Measurements from ENCODE around the gene TSHZ1. TPM values are rescaled to one million over a fixed set of nuclear protein-coding genes. Genes with fewer than 3 reads are reported as not detected.

The TSHZ1 gene
- total and polyA plus RNA-seq, 10 donors: 4.1 to 26.4 (median 18.2) TPM

DNA sequence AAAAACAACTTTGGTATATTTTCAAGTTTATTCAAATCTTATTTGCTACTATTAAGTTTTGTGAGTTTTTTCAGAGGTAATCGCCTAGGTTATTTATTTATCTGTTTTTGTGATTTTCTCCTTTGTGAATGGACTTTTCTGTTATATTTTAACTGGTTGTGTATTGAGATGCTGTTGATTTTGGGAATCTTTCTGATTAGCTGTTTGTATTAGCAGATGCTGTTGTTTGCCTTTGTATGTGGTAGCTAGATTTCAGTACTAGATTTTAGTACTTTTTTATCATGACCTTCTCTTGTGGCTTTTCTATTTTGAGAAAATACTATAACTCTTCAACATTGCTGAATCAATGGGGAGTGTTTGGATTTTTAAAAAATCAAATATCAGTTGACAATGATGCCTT, 42.4 kb downstream of the TSHZ1 start:
- DNase-seq: no peak
- Histone ChIP-seq H3K36me3 (no peaks in the 10 kb centered on the region), H3K27me3 (replicated peaks in 1 of 7) (no peaks in the 10 kb centered on the region), H3K27ac (peak overlapping the region in 5 of 8 donors; percentile 0 to 51 (median 12)), H3K4me1 (peaks cover 6 to 96% (median 43%) of the 10 kb centered on the region in 6 donors), H3K9me3 (peaks cover 0 to 10% (median 0%) of the 10 kb centered on the region in 8 donors), H3K4me3 (no peak overlapping the region)
- 82 to 98% (median 92%) methylated on average over 1 of the region's 1 CpG for WGBS, 5 donors
- no peak for TF ChIP-seq POLR2AphosphoS5 (IDR thresholded peaks at IDR 0.05)
- TF ChIP-seq POLR2A (IDR thresholded peaks at IDR 0.05): no peak
- TF ChIP-seq, protein P1, sequence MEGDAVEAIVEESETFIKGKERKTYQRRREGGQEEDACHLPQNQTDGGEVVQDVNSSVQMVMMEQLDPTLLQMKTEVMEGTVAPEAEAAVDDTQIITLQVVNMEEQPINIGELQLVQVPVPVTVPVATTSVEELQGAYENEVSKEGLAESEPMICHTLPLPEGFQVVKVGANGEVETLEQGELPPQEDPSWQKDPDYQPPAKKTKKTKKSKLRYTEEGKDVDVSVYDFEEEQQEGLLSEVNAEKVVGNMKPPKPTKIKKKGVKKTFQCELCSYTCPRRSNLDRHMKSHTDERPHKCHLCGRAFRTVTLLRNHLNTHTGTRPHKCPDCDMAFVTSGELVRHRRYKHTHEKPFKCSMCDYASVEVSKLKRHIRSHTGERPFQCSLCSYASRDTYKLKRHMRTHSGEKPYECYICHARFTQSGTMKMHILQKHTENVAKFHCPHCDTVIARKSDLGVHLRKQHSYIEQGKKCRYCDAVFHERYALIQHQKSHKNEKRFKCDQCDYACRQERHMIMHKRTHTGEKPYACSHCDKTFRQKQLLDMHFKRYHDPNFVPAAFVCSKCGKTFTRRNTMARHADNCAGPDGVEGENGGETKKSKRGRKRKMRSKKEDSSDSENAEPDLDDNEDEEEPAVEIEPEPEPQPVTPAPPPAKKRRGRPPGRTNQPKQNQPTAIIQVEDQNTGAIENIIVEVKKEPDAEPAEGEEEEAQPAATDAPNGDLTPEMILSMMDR (IDR thresholded peaks at IDR 0.05 in 8 of 11, conservative IDR thresholded peaks at IDR 0.05 in 3 of 11): no peak
- intact Hi-C loops (cut with DNase I; ENCODE audit: low total_unique reads): no loop called here

DNA sequence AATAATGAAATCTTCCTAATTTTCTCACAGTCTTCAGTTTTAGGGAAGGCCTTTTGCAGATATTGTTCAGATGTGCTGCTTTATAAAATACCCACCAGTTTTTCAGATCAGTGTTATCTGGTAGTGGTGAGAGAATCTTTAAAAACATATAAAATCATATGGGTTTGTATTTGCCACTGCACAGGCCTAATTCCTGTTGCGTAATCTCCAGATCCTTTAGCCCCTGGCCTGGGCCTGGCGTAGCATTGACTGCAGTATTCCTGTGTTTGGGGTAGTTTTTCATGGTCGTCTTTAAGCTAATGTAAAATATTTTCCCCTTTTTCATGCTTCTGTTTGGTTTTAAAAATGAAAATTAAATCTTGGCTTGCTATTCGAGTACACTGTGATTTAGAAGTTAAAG, 43.2 kb downstream of the TSHZ1 start:
- intact Hi-C loops (cut with DNase I; ENCODE audit: low total_unique reads): no loop called here
- DNase-seq: no peak
- no peaks in the 10 kb centered on the region for H3K27me3 ChIP-seq (replicated peaks in 1 of 7)
- H3K36me3 ChIP-seq: no peaks in the 10 kb centered on the region
- peaks cover 0 to 10% (median 0%) of the 10 kb centered on the region in 8 donors for H3K9me3 ChIP-seq
- H3K4me3 ChIP-seq: no peak overlapping the region
- H3K4me1 ChIP-seq: peaks cover 6 to 88% (median 35%) of the 10 kb centered on the region in 6 donors
- H3K27ac ChIP-seq: peak overlapping the region in 7 of 8 donors; percentile 0 to 51 (median 10)
- TF ChIP-seq, protein P1 (IDR thresholded peaks at IDR 0.05 in 8 of 11, conservative IDR thresholded peaks at IDR 0.05 in 3 of 11): no peak
- 61 to 83% (median 63%) methylated on average over 4 of the region's 4 CpGs for WGBS, 5 donors

DNA sequence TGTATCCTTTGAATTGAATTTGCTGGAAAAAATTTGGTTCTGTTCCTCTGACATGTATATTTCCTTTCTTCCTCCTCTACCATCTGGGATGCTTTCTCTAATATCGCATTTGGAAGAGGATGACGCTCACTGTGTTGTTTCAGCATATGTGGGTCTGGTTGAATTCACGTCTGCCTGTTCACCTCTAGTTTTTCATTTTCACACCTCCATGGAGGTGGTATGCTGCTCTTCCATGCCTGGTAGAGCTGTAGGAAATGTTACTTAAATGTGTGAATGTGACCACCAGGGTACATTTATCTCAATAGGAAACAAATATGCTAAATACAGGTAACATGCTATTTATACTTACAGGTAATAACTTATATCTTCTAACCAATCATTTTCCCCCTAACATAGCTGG, 44.5 kb downstream of the TSHZ1 start:
- intact Hi-C loops (cut with DNase I; ENCODE audit: low total_unique reads): no loop called here
- WGBS, 5 donors: 83 to 94% (median 89%) methylated on average over 3 of the region's 3 CpGs
- H3K27ac ChIP-seq: no peak overlapping the region
- H3K36me3 ChIP-seq: no peaks in the 10 kb centered on the region
- H3K9me3 ChIP-seq: peaks cover 0 to 2% (median 0%) of the 10 kb centered on the region in 8 donors
- no peaks in the 10 kb centered on the region for H3K27me3 ChIP-seq (replicated peaks in 1 of 7)
- TF ChIP-seq POLR2AphosphoS5 (IDR thresholded peaks at IDR 0.05) (no peak), POLR2A (IDR thresholded peaks at IDR 0.05) (no peak)
- TF ChIP-seq, protein P1 (IDR thresholded peaks at IDR 0.05 in 8 of 11, conservative IDR thresholded peaks at IDR 0.05 in 3 of 11): no peak
- no peak overlapping the region for H3K4me3 ChIP-seq
- H3K4me1 ChIP-seq: peaks cover 6 to 75% (median 32%) of the 10 kb centered on the region in 6 donors
- no peak for DNase-seq

GRCh38 chr18:75256376-75256775, 45.8 kb downstream of the TSHZ1 start:
- no peak overlapping the region for H3K27ac ChIP-seq
- DNase-seq: no peak
- TF ChIP-seq POLR2AphosphoS5 (IDR thresholded peaks at IDR 0.05): no peak
- intact Hi-C loops (cut with DNase I; ENCODE audit: low total_unique reads): no loop called here
- no peaks in the 10 kb centered on the region for H3K9me3 ChIP-seq
- peaks cover 0 to 1% (median 0%) of the 10 kb centered on the region in 6 donors for H3K36me3 ChIP-seq
- peaks cover 6 to 69% (median 30%) of the 10 kb centered on the region in 6 donors for H3K4me1 ChIP-seq
- H3K4me3 ChIP-seq: no peak overlapping the region
- no peaks in the 10 kb centered on the region for H3K27me3 ChIP-seq (replicated peaks in 1 of 7)

DNA sequence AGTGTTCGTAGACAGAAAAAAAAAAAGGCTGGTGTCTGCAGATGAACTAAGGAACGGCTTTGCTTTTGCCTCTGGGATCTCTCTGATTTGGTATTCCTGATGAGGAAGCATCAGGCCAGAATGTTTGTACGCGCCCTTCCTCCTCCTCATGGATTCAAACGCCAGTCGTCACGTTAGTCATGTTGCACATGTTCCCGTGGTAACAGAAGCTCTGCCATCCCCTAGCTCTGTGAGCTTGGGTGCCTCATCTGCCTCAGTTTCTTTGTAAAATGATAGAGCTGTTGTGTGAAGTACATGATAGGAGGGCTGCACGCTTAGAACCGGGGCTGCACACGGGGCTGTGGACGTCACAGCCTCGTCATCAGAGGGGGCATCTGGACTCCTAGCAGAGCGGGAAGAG, 47.0 kb downstream of the TSHZ1 start:
- Histone ChIP-seq H3K27ac (no peak overlapping the region), H3K27me3 (replicated peaks in 1 of 7) (no peaks in the 10 kb centered on the region), H3K36me3 (peaks cover 0 to 3% (median 0%) of the 10 kb centered on the region in 6 donors), H3K4me1 (peaks cover 6 to 69% (median 32%) of the 10 kb centered on the region in 6 donors), H3K4me3 (no peak overlapping the region), H3K9me3 (no peaks in the 10 kb centered on the region)
- intact Hi-C loops (cut with DNase I; ENCODE audit: low total_unique reads): no loop called here
- DNase-seq: no peak
- TF ChIP-seq, protein P1 (IDR thresholded peaks at IDR 0.05 in 8 of 11, conservative IDR thresholded peaks at IDR 0.05 in 3 of 11): no peak
- TF ChIP-seq POLR2A (IDR thresholded peaks at IDR 0.05) (no peak), POLR2AphosphoS5 (IDR thresholded peaks at IDR 0.05) (no peak)
- WGBS, 5 donors: 89 to 94% (median 90%) methylated on average over 14 of the region's 14 CpGs

All from spleen (tissue), 11 donors.